Measurements from ENCODE around the gene SLC2A4. TPM values are rescaled to one million over a fixed set of nuclear protein-coding genes. Genes with fewer than 3 reads are reported as not detected.
A peak's percentile ranks its signal among the peaks of the same experiment; 100 is the strongest.

Gene SLC2A4
- total and polyA plus RNA-seq, 2 experiments from 2014 or later: 6.3 to 13.6 TPM

DNA sequence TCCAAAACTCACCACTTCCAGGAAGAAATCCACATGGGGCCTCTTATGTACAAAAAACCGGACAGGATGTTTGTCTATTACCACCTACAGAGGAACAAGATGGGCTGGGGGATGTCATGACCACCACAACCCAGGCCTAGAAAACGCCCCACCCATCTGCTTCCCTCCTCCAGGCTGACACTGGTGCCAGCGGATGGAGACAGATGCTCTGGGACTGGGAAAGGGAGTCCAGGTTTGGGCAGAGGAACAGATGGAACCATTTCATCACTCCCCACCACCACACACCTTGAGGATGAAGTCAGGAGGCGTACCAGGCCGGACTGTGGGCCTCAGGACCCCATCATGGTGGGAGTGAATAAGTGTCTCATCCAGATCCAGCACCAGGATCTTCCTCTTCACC is 34.7 kb upstream of the SLC2A4 start (continued):
- TF ChIP-seq, protein P1, sequence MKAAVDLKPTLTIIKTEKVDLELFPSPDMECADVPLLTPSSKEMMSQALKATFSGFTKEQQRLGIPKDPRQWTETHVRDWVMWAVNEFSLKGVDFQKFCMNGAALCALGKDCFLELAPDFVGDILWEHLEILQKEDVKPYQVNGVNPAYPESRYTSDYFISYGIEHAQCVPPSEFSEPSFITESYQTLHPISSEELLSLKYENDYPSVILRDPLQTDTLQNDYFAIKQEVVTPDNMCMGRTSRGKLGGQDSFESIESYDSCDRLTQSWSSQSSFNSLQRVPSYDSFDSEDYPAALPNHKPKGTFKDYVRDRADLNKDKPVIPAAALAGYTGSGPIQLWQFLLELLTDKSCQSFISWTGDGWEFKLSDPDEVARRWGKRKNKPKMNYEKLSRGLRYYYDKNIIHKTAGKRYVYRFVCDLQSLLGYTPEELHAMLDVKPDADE (IDR thresholded peaks at IDR 0.05): no peak
- no peak for TF ChIP-seq POLR2AphosphoS5 (IDR thresholded peaks at IDR 0.05; ENCODE audit: low read depth)
- TF ChIP-seq ZNF114 (CRISPR knock-in tag; IDR thresholded peaks at IDR 0.05): no peak
- TF ChIP-seq CTCF (conservative IDR thresholded peaks at IDR 0.05; ENCODE audit: low read depth in 2 of 2): no peak
- TF ChIP-seq NANOG (IDR thresholded peaks at IDR 0.05; ENCODE audit: borderline replicate concordance): no peak
- no peak for TF ChIP-seq ZNF331 (CRISPR knock-in tag; IDR thresholded peaks at IDR 0.05; ENCODE audit: low read depth)
- TF ChIP-seq JUNB (IDR thresholded peaks at IDR 0.05; ENCODE audit: unreplicated experiment): no peak
- no peak for TF ChIP-seq STAT1 (IDR thresholded peaks at IDR 0.05; ENCODE audit: unreplicated experiment)

DNA sequence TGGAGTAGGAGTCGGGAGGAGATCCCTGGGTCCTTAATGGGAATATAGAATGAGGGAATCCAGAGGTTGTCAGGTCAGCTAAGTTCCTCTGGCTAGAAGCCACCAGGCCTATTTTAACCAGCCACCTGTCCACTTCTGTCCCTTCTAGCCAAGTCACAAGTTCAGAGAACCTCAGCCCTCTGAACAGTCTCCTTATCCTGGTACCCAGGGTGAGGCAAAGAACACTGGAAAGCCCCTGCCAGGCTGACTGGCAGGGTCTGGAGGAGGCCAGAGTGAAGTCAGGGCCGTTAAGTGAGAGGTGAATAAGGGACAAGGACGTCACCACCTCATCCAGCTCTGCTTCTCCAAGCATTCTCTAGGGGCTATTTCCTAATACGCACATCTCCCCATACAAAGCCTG is 32.7 kb upstream of the SLC2A4 start:
- no peak overlapping the region for H3K27ac ChIP-seq (ENCODE audit: low read depth)
- peaks cover 40% of the 10 kb centered on the region for H3K4me1 Mint-ChIP-seq
- peaks cover 10% of the 10 kb centered on the region for H3K27me3 Mint-ChIP-seq (ENCODE audit: insufficient read depth, low read depth, poor library complexity)
- peaks cover 23% of the 10 kb centered on the region for H3K4me1 ChIP-seq (ENCODE audit: insufficient read depth)
- no peak for TF ChIP-seq CTCF (conservative IDR thresholded peaks at IDR 0.05; ENCODE audit: low read depth in 2 of 2)
- peaks cover 10% of the 10 kb centered on the region; the same call in 1 of the 2 replicates for H3K36me3 ChIP-seq (ENCODE audit: insufficient read depth)
- H3K27ac Mint-ChIP-seq: peak overlapping the region; percentile 56; the same call in 1 of the 2 replicates
- no peak overlapping the region for H2AFZ ChIP-seq
- peaks cover 26% of the 10 kb centered on the region for H4K20me1 ChIP-seq (replicated peaks; ENCODE audit: insufficient read depth)
- H3K27me3 ChIP-seq (ENCODE audit: insufficient read depth): no peaks in the 10 kb centered on the region
- H3K4me2 ChIP-seq: no peak overlapping the region
- H3K79me2 ChIP-seq (replicated peaks; ENCODE audit: insufficient read depth): peaks cover 63% of the 10 kb centered on the region
- H3K9me3 Mint-ChIP-seq: peaks cover 3% of the 10 kb centered on the region; the same call in 2 of the 3 replicates
- H3K9me2 ChIP-seq (ENCODE audit: insufficient read depth): no peaks in the 10 kb centered on the region
- H3K36me3 Mint-ChIP-seq (ENCODE audit: low read depth): peaks cover 40% of the 10 kb centered on the region
- ATAC-seq (no peak), DNase-seq (ENCODE audit: low spot score) (no peak)
- peaks cover 24% of the 10 kb centered on the region for H3F3A ChIP-seq (replicated peaks; ENCODE audit: low read depth)
- no peak overlapping the region for H3K4me3 ChIP-seq
- H3K4me3 Mint-ChIP-seq: peak overlapping the region; percentile 33; the same call in 1 of the 3 replicates

DNA sequence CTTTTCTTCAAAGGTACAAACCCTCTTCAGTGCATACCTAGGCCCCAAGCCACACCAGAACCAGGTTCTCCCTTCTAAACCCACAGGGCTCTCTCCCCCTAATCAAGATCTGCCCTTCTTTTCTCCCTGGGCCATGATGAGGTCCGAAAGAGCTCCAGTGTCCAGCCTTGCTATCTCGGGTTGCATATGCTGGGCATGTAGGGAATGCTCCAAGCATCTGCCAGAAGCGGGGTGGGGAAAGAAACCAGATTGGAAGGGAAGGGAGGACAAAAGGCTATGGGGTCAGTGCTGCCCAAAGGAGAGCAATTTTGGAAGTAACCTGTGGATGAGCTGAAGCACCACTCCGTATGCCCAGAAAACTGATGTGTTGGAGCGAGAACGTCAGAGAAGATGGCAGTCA is 32.3 kb upstream of the SLC2A4 start:
- ATAC-seq (no peak), DNase-seq (ENCODE audit: low spot score) (no peak)
- Mint-ChIP-seq H3K4me3 (peak overlapping the region; percentile 91; the same call in 2 of the 3 replicates), H3K27ac (peak overlapping the region; percentile 49; the same call in 1 of the 2 replicates), H3K9me3 (peaks cover 3% of the 10 kb centered on the region; the same call in 2 of the 3 replicates), H3K4me1 (peaks cover 40% of the 10 kb centered on the region), H3K27me3 (ENCODE audit: insufficient read depth, low read depth, poor library complexity) (peaks cover 10% of the 10 kb centered on the region), H3K36me3 (ENCODE audit: low read depth) (peaks cover 40% of the 10 kb centered on the region)
- Histone ChIP-seq H2AFZ (no peak overlapping the region), H4K20me1 (replicated peaks; ENCODE audit: insufficient read depth) (peaks cover 26% of the 10 kb centered on the region), H3K79me2 (replicated peaks; ENCODE audit: insufficient read depth) (peaks cover 67% of the 10 kb centered on the region), H3F3A (replicated peaks; ENCODE audit: low read depth) (peaks cover 24% of the 10 kb centered on the region), H3K4me3 (no peak overlapping the region), H3K4me2 (0 out of 2 replicates have a peak overlapping the region, but pooled peaks have one; percentile 26), H3K9me2 (ENCODE audit: insufficient read depth) (no peaks in the 10 kb centered on the region), H3K4me1 (ENCODE audit: insufficient read depth) (peaks cover 23% of the 10 kb centered on the region), H3K27ac (ENCODE audit: low read depth) (no peak overlapping the region), H3K27me3 (ENCODE audit: insufficient read depth) (no peaks in the 10 kb centered on the region), H3K36me3 (ENCODE audit: insufficient read depth) (peaks cover 9% of the 10 kb centered on the region; the same call in 1 of the 2 replicates)
- no peak for TF ChIP-seq JUNB (IDR thresholded peaks at IDR 0.05; ENCODE audit: unreplicated experiment)
- no peak for TF ChIP-seq POLR2AphosphoS5 (IDR thresholded peaks at IDR 0.05; ENCODE audit: low read depth)
- TF ChIP-seq REST (IDR thresholded peaks at IDR 0.05; ENCODE audit: unreplicated experiment): no peak

Data from GM23338 (cell line).